Mesenchymal stem cell (in vitro differentiated cells and primary cell): ENCODE data around the gene SYNGR3.
A peak's percentile ranks its signal among the peaks of the same experiment; 100 is the strongest.

Experiments used
- DNase-seq: peaks from one replicate; pipeline ENCODE4 v3.0.0-alpha.2; 2013
- H2AFZ ChIP-seq: one replicate; pipeline ENCODE4 v1.6.1; 2013; ENCODE audit warnings: low read depth, mild to moderate bottlenecking, control low read depth, inconsistent platforms, low read length, moderate library complexity
- H2AK5ac ChIP-seq: 2 replicates; pipeline ENCODE4 v1.6.1; 2013; ENCODE audit warnings: low read length, moderate library complexity, mild to moderate bottlenecking, inconsistent platforms; ENCODE audit not compliant: severe bottlenecking
- H2BK120ac ChIP-seq: one replicate; pipeline ENCODE4 v1.6.1; 2013; ENCODE audit warnings: low read depth, mild to moderate bottlenecking, inconsistent platforms, low read length, moderate library complexity
- H2BK12ac ChIP-seq, 2 experiments: one replicate each; pipeline ENCODE4 v1.6.1; 2013; ENCODE audit warnings: inconsistent platforms in 2 of 2, low read length in 2 of 2, mild to moderate bottlenecking in 2 of 2, moderate library complexity in 2 of 2, control low read depth in 1 of 2
- H2BK15ac ChIP-seq: one replicate; pipeline ENCODE4 v1.6.1; 2013; ENCODE audit warnings: mild to moderate bottlenecking, low read depth, inconsistent platforms; ENCODE audit not compliant: poor library complexity, severe bottlenecking
- H2BK5ac ChIP-seq: 2 replicates; pipeline ENCODE4 v1.6.1; 2013; ENCODE audit warnings: low read depth, mild to moderate bottlenecking, low read length, control low read depth, inconsistent platforms; ENCODE audit not compliant: poor library complexity, severe bottlenecking
- H3K14ac ChIP-seq, 2 experiments: one replicate each; pipeline ENCODE4 v1.6.1; 2013; ENCODE audit warnings: inconsistent platforms in 2 of 2, low read length in 2 of 2, control low read depth in 1 of 2, mild to moderate bottlenecking in 1 of 2, moderate library complexity in 1 of 2
- H3K18ac ChIP-seq, 2 experiments: one replicate each; pipeline ENCODE4 v1.6.1; 2013; ENCODE audit warnings: inconsistent platforms in 2 of 2, low read length in 2 of 2, control low read depth in 1 of 2, low read depth in 1 of 2, mild to moderate bottlenecking in 1 of 2
- H3K23ac ChIP-seq, 2 experiments: one replicate each; pipeline ENCODE4 v1.6.1; 2013; ENCODE audit warnings: inconsistent platforms in 2 of 2, low read length in 2 of 2, mild to moderate bottlenecking in 2 of 2, moderate library complexity in 2 of 2, control low read depth in 1 of 2
- H3K27ac ChIP-seq: 2 replicates; pipeline ENCODE4 v1.5.1; 2013; ENCODE audit warnings: mild to moderate bottlenecking, moderate library complexity, low read length, control low read depth, inconsistent platforms; ENCODE audit not compliant: poor library complexity, severe bottlenecking
- H3K27me3 ChIP-seq, 2 experiments: 2 replicates each; pipeline versions ENCODE4 v1.6.1 to v1.7.0; 2013; ENCODE audit warnings: low read length in 2 of 2, mild to moderate bottlenecking in 2 of 2, moderate library complexity in 2 of 2, control low read depth in 1 of 2, inconsistent platforms in 1 of 2; ENCODE audit not compliant: control insufficient read depth in 1 of 2, insufficient read depth in 1 of 2
- H3K36me3 ChIP-seq, 2 experiments: 2 replicates each; pipeline versions ENCODE4 v1.6.1 to v1.7.0; 2013; ENCODE audit warnings: low read length in 2 of 2, control low read depth in 1 of 2, inconsistent platforms in 1 of 2, low read depth in 1 of 2, mild to moderate bottlenecking in 1 of 2; ENCODE audit not compliant: insufficient read depth in 2 of 2, control insufficient read depth in 1 of 2
- H3K4ac ChIP-seq, 2 experiments: one replicate each; pipeline ENCODE4 v1.6.1; 2013; ENCODE audit warnings: inconsistent platforms in 2 of 2, low read length in 2 of 2, mild to moderate bottlenecking in 2 of 2, moderate library complexity in 2 of 2, control low read depth in 1 of 2, low read depth in 1 of 2
- H3K4me1 ChIP-seq: 2 replicates; pipeline ENCODE4 v1.6.1; 2013; ENCODE audit warnings: low read depth, low read length, control low read depth; ENCODE audit not compliant: control insufficient read depth, insufficient read depth
- H3K4me2 ChIP-seq: 2 replicates; pipeline ENCODE4 v1.6.1; 2013; ENCODE audit warnings: low read length, mild to moderate bottlenecking, inconsistent platforms; ENCODE audit not compliant: poor library complexity, severe bottlenecking
- H3K4me3 ChIP-seq, 2 experiments: 2 replicates each; pipeline versions ENCODE4 v1.5.1 to v1.7.0; 2013; ENCODE audit warnings: low read length in 2 of 2, mild to moderate bottlenecking in 2 of 2, control low read depth in 1 of 2, low read depth in 1 of 2; ENCODE audit not compliant: insufficient read depth in 1 of 2
- H3K79me1 ChIP-seq: replicated peaks from 2 replicates; pipeline ENCODE4 v1.6.1; 2013; ENCODE audit warnings: mild to moderate bottlenecking, control low read depth, low read length, inconsistent platforms; ENCODE audit not compliant: poor library complexity, severe bottlenecking
- H3K9ac ChIP-seq: 2 replicates; pipeline ENCODE4 v1.7.0; 2013; ENCODE audit warnings: mild to moderate bottlenecking, low read length, moderate library complexity
- H3K9me3 ChIP-seq: 2 replicates; pipeline ENCODE4 v1.7.0; 2013; ENCODE audit warnings: mild to moderate bottlenecking, low read length; ENCODE audit not compliant: control insufficient read depth
- H4K8ac ChIP-seq: one replicate; pipeline ENCODE4 v1.6.1; 2013; ENCODE audit warnings: inconsistent platforms, mild to moderate bottlenecking, low read length, moderate library complexity
- H4K91ac ChIP-seq: one replicate; pipeline ENCODE4 v1.6.1; 2013; ENCODE audit warnings: mild to moderate bottlenecking, low read length, inconsistent platforms
- WGBS: methylation state at CpG from one replicate; pipeline ENCODE4 v1.1.7; 2013; ENCODE audit warnings: mixed read lengths; 5-methylcytosine and 5-hydroxymethylcytosine counted together

Gene SYNGR3

DNA sequence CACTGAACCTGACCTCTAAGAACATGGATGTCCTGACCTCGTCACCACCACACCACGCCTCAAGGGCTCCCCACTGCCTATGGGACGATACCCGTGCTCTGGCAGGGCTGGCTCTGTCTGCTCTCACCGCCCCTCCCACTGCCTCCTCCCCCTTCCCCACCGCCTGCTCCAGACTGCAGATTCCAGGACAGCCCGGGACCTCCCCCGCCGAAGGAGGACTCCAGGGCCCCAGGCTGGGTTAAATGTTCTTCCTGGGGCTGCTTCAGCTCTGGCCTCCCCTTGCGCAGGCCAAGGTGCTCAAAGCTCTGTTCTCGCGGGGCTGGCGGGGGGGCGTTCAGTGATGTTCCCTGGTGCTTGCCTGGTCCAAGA is 32.9 kb downstream of the SYNGR3 start:
- DNase-seq = peak; percentile 85
- Histone ChIP-seq H4K91ac (peak overlapping the region; percentile 62), H3K79me1 (no peaks in the 10 kb centered on the region), H2BK12ac (peak overlapping the region; percentile 26 to 79), H2BK15ac (peak overlapping the region; percentile 49), H3K4me3 (peak overlapping the region; percentile 21 to 73), H3K18ac (peak overlapping the region; percentile 88 to 94), H3K4me1 (peaks cover 47% of the 10 kb centered on the region), H3K23ac (no peak overlapping the region), H2BK5ac (no peak overlapping the region), H3K27ac (peak overlapping the region; percentile 68), H4K8ac (peak overlapping the region; percentile 91), H3K4me2 (peak overlapping the region; percentile 77), H3K9ac (peak overlapping the region; percentile 52), H3K27me3 (peaks cover 21 to 36% of the 10 kb centered on the region in 2 experiments), H2AFZ (peak overlapping the region; percentile 76), H2BK120ac (peak overlapping the region; percentile 45), H3K4ac (peak overlapping the region; percentile 63 to 80), H3K9me3 (no peaks in the 10 kb centered on the region), H3K36me3 (no peaks in the 10 kb centered on the region), H2AK5ac (no peak overlapping the region), H3K14ac (peak overlapping the region in 1 of 2 experiments; percentile 69)
- WGBS = 4% methylated on average over 10 of the region's 14 CpGs

DNA sequence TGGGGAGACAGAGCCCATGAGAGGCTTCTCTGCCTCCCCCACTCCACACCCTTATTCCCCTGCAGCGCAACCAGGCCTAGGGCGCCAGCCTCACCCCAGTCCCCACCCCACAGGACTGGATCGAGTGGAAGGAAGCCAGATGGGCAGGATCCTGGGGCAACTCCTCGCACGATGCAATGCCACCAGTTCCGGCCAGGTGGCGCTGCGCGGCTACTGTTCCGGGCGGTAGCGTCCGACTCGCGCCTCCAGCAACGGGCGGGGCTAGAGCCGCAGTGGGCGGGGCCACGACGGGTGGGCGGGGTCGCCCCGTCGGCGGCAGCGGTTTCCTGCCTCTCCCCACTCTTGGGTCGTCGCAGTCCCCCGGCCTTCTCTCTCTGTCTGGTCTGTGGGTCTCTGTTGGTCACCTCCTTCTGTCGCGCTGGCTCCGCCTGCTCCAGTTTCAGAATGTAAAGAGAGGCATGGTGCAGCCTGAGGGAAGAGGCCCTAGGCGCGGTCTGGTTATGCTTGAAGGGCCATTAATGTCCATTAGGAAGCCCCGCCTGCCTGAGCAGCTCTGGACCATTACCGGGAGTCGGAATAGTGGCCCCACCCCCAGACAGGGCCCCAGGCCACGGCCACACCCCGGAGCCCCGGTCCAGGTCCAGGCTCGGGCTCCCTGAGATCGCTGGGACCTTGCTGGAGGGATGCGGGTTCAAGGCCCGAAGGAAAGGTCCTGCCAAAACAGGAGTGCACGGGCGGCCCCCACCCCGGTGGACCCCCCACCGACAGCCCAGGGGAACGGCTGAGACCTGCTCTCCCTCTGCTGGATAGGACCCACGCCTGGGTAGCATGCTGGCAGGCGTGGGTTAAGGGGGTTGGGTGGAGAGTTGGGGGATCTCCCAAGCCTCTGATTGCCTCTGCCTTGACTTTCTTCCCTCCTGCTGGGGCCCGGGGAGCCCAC is 33.6 kb downstream of the SYNGR3 start:
- H3K27ac ChIP-seq = peak overlapping the region; percentile 68
- peaks cover 53% of the 10 kb centered on the region for H3K4me1 ChIP-seq
- H3K14ac ChIP-seq = peak overlapping the region in 1 of 2 experiments; percentile 75
- peak overlapping the region; percentile 93 to 94 for H3K18ac ChIP-seq
- H2BK15ac ChIP-seq = peak overlapping the region; percentile 94
- H3K4ac ChIP-seq = peak overlapping the region; percentile 80 to 90
- H4K91ac ChIP-seq = peak overlapping the region; percentile 96
- peak overlapping the region; percentile 92 for H2AK5ac ChIP-seq
- peak overlapping the region; percentile 79 to 85 for H2BK12ac ChIP-seq
- peak overlapping the region; percentile 76 for H2AFZ ChIP-seq
- H3K9me3 ChIP-seq = no peaks in the 10 kb centered on the region
- DNase-seq = peak; percentile 90
- peaks cover 19 to 43% of the 10 kb centered on the region in 2 experiments for H3K27me3 ChIP-seq
- no peaks in the 10 kb centered on the region for H3K79me1 ChIP-seq
- peak overlapping the region; percentile 21 to 73 for H3K4me3 ChIP-seq
- peak overlapping the region; percentile 85 for H3K4me2 ChIP-seq
- peak overlapping the region; percentile 91 for H4K8ac ChIP-seq
- 8% methylated on average over 48 of the region's 53 CpGs for WGBS
- H2BK120ac ChIP-seq = peak overlapping the region; percentile 81
- no peaks in the 10 kb centered on the region for H3K36me3 ChIP-seq
- H2BK5ac ChIP-seq = peak overlapping the region; percentile 46
- H3K23ac ChIP-seq = no peak overlapping the region
- H3K9ac ChIP-seq = peak overlapping the region; percentile 52

DNA sequence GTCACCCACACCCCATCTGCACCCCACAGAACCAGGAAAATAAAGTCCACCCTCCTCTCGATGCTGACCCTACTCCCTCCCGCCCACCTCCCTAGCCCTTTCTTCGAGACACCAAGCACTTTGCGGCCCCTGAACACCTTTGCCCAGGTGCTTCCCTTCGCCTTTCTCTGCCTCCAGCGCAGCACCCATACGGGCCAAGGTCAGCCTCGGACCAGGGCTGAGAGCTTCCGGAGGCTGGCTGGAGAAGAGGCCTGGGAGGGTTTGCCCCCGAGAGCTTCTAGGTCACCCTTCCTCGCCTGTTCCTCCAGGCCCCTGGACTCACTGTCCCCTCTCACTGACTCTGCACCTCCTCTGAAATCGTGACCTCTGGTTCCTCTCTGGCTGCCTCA is 34.3 kb downstream of the SYNGR3 start:
- peak overlapping the region; percentile 92 for H2AK5ac ChIP-seq
- H3K9me3 ChIP-seq = no peaks in the 10 kb centered on the region
- H3K4ac ChIP-seq = peak overlapping the region; percentile 62 to 90
- H3K4me1 ChIP-seq = peaks cover 60% of the 10 kb centered on the region
- DNase-seq = no peak
- no peak overlapping the region for H2BK5ac ChIP-seq
- H4K8ac ChIP-seq = peak overlapping the region; percentile 89
- H3K36me3 ChIP-seq = peaks cover 0 to 4% of the 10 kb centered on the region in 2 experiments
- no peak overlapping the region for H3K9ac ChIP-seq
- no peak overlapping the region for H3K4me2 ChIP-seq
- peak overlapping the region; percentile 81 for H2BK120ac ChIP-seq
- no peak overlapping the region for H3K27ac ChIP-seq
- WGBS = 91% methylated on average over 12 of the region's 12 CpGs
- peak overlapping the region; percentile 94 for H2BK15ac ChIP-seq
- H3K79me1 ChIP-seq = no peaks in the 10 kb centered on the region
- H3K27me3 ChIP-seq = peaks cover 16 to 40% of the 10 kb centered on the region in 2 experiments
- H3K4me3 ChIP-seq = peak overlapping the region in 1 of 2 experiments; percentile 4
- peak overlapping the region; percentile 60 to 93 for H3K18ac ChIP-seq
- peak overlapping the region; percentile 85 to 90 for H2BK12ac ChIP-seq
- H4K91ac ChIP-seq = peak overlapping the region; percentile 96
- no peak overlapping the region for H3K14ac ChIP-seq
- no peak overlapping the region for H2AFZ ChIP-seq
- H3K23ac ChIP-seq = no peak overlapping the region

DNA sequence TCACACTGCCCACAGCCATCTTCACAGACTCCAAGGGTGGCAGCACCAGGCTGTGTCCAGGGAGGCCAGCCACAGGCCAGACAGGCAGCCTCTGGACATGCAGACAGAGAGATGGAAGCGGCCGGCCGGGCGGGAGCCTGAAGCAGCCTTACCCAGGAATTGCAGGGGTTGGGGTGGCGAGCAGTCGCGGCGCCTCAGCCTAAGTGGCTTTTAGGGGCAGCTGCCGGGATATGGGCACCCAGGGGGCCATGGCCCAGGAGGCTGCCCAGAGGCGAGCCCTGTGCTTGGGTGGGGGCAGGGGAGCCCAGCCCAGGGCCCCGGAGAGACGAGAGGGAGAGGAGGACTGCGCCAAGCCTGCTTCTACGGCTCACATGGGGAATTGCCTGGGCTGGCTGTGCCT is 35.5 kb downstream of the SYNGR3 start:
- H3K27ac ChIP-seq = no peak overlapping the region
- no peak overlapping the region for H3K4ac ChIP-seq
- H3K18ac ChIP-seq = no peak overlapping the region
- peaks cover 3% of the 10 kb centered on the region for H3K79me1 ChIP-seq
- H3K4me1 ChIP-seq = peaks cover 59% of the 10 kb centered on the region
- peak overlapping the region in 1 of 2 experiments; percentile 14 for H3K14ac ChIP-seq
- H2AK5ac ChIP-seq = no peak overlapping the region
- WGBS = 97% methylated on average over 14 of the region's 14 CpGs
- no peak overlapping the region for H4K91ac ChIP-seq
- peaks cover 0 to 16% of the 10 kb centered on the region in 2 experiments for H3K36me3 ChIP-seq
- H3K9me3 ChIP-seq = no peaks in the 10 kb centered on the region
- peak overlapping the region in 1 of 2 experiments; percentile 84 for H2BK12ac ChIP-seq
- H2AFZ ChIP-seq = no peak overlapping the region
- H3K23ac ChIP-seq = peak overlapping the region in 1 of 2 experiments; percentile 17
- H3K4me2 ChIP-seq = no peak overlapping the region
- H3K4me3 ChIP-seq = no peak overlapping the region
- H4K8ac ChIP-seq = no peak overlapping the region
- H3K9ac ChIP-seq = no peak overlapping the region
- no peak overlapping the region for H2BK5ac ChIP-seq
- no peak for DNase-seq
- no peak overlapping the region for H2BK120ac ChIP-seq
- no peak overlapping the region for H2BK15ac ChIP-seq
- H3K27me3 ChIP-seq = peaks cover 8 to 29% of the 10 kb centered on the region in 2 experiments
